ENCODE results near the gene SMIM11. TPM values are rescaled to one million over a fixed set of nuclear protein-coding genes. Genes with fewer than 3 reads are reported as not detected.

Gene SMIM11
- total RNA-seq, 1 donor from 2014 or later: 1.6 TPM

DNA sequence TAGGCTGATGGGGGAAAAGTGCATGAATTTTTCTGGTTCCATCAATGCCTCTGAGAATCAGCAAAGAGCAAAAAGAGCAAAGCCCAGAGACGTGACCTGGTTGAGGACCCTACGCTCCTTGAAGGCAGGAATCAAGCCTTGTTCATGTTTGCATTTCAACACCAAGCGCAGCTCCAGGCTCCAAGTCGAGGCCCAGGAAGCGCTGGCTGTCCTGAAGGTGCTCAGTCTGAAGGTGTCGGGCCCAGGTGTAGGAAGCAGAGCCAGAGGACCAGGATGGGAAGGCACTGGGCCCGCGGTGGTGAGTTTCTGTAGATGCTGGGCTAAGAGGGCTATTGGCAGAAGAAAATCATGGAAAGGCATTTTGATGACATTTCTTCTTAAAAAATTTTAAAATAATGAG lies 37.1 kb upstream of the SMIM11 start:
- no peaks in the 10 kb centered on the region for H3K36me3 Mint-ChIP-seq (ENCODE audit: low read depth, unreplicated experiment)
- no peaks in the 10 kb centered on the region for H3K9me3 ChIP-seq (ENCODE audit: insufficient read depth, low read depth, low read length)
- H3K9me3 Mint-ChIP-seq (ENCODE audit: unreplicated experiment): no peaks in the 10 kb centered on the region
- H4K20me1 ChIP-seq (ENCODE audit: insufficient read depth, low read length): no peaks in the 10 kb centered on the region
- no peaks in the 10 kb centered on the region for H3K79me2 ChIP-seq (ENCODE audit: insufficient read depth, low read length)
- peaks cover 32% of the 10 kb centered on the region for H3K4me1 ChIP-seq (ENCODE audit: insufficient read depth, low read length)
- peaks cover 3% of the 10 kb centered on the region for H3K27me3 ChIP-seq (ENCODE audit: insufficient read depth, low read length)
- H3K4me1 Mint-ChIP-seq (ENCODE audit: low read depth, unreplicated experiment): peaks cover 12% of the 10 kb centered on the region
- H3K4me3 Mint-ChIP-seq (ENCODE audit: unreplicated experiment): no peak overlapping the region
- H2AFZ ChIP-seq (ENCODE audit: low read depth, low read length): no peak overlapping the region
- no peak overlapping the region for H3K4me3 ChIP-seq (ENCODE audit: insufficient read depth, low read depth, low read length)
- no peak overlapping the region for H3K9ac ChIP-seq (ENCODE audit: low read length)
- H3K27ac ChIP-seq (ENCODE audit: low read depth, low read length): no peak overlapping the region
- H3K27ac Mint-ChIP-seq (ENCODE audit: unreplicated experiment): no peak overlapping the region
- H3K36me3 ChIP-seq (ENCODE audit: insufficient read depth, low read length): no peaks in the 10 kb centered on the region
- no peak overlapping the region for H3K4me2 ChIP-seq (ENCODE audit: low read length)
- TF ChIP-seq EZH2 (IDR thresholded peaks at IDR 0.05; ENCODE audit: insufficient read depth, low read length): no peak
- TF ChIP-seq, protein P1, sequence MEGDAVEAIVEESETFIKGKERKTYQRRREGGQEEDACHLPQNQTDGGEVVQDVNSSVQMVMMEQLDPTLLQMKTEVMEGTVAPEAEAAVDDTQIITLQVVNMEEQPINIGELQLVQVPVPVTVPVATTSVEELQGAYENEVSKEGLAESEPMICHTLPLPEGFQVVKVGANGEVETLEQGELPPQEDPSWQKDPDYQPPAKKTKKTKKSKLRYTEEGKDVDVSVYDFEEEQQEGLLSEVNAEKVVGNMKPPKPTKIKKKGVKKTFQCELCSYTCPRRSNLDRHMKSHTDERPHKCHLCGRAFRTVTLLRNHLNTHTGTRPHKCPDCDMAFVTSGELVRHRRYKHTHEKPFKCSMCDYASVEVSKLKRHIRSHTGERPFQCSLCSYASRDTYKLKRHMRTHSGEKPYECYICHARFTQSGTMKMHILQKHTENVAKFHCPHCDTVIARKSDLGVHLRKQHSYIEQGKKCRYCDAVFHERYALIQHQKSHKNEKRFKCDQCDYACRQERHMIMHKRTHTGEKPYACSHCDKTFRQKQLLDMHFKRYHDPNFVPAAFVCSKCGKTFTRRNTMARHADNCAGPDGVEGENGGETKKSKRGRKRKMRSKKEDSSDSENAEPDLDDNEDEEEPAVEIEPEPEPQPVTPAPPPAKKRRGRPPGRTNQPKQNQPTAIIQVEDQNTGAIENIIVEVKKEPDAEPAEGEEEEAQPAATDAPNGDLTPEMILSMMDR (IDR thresholded peaks at IDR 0.05; ENCODE audit: insufficient read depth, low read depth, low read length): no peak
- peaks cover 2% of the 10 kb centered on the region for H3K27me3 Mint-ChIP-seq (ENCODE audit: low read depth, unreplicated experiment)
- FAIRE-seq: no peak
- DNase-seq (ENCODE audit: low read depth): no peak

DNA sequence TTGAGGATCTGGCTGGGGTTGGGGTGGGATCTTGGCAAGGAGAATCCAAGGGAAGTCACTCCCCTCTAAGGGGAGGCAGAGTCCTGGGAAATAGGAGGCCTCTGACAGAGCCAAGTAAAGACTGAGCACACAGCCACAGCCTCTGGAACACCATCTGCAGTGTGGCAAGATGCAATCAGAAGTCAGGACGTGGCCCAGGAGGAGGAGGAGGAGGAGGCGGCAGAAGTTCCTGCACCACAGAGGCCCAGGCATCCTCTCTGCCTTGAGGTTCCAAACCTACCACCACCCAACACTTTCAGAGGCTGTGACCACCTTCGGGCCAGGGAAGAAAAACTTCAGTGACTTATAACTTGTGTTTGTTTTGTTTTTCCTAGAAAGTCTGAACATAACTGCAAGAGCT lies 35.2 kb upstream of the SMIM11 start:
- Histone ChIP-seq H3K36me3 (ENCODE audit: insufficient read depth, low read length) (no peaks in the 10 kb centered on the region), H2AFZ (ENCODE audit: low read depth, low read length) (no peak overlapping the region), H3K79me2 (ENCODE audit: insufficient read depth, low read length) (no peaks in the 10 kb centered on the region), H3K4me1 (ENCODE audit: insufficient read depth, low read length) (peaks cover 26% of the 10 kb centered on the region), H3K9ac (ENCODE audit: low read length) (no peak overlapping the region), H4K20me1 (ENCODE audit: insufficient read depth, low read length) (no peaks in the 10 kb centered on the region), H3K27ac (ENCODE audit: low read depth, low read length) (no peak overlapping the region), H3K9me3 (ENCODE audit: insufficient read depth, low read depth, low read length) (no peaks in the 10 kb centered on the region), H3K4me3 (ENCODE audit: insufficient read depth, low read depth, low read length) (no peak overlapping the region), H3K27me3 (ENCODE audit: insufficient read depth, low read length) (peaks cover 5% of the 10 kb centered on the region), H3K4me2 (ENCODE audit: low read length) (no peak overlapping the region)
- TF ChIP-seq EZH2 (IDR thresholded peaks at IDR 0.05; ENCODE audit: insufficient read depth, low read length): no peak
- TF ChIP-seq, protein P1 (IDR thresholded peaks at IDR 0.05; ENCODE audit: insufficient read depth, low read depth, low read length): no peak
- H3K27me3 Mint-ChIP-seq (ENCODE audit: low read depth, unreplicated experiment): peaks cover 9% of the 10 kb centered on the region
- H3K27ac Mint-ChIP-seq (ENCODE audit: unreplicated experiment): no peak overlapping the region
- H3K9me3 Mint-ChIP-seq (ENCODE audit: unreplicated experiment): peaks cover under 1% of the 10 kb centered on the region
- H3K4me1 Mint-ChIP-seq (ENCODE audit: low read depth, unreplicated experiment): peaks cover 6% of the 10 kb centered on the region
- H3K4me3 Mint-ChIP-seq (ENCODE audit: unreplicated experiment): no peak overlapping the region
- no peaks in the 10 kb centered on the region for H3K36me3 Mint-ChIP-seq (ENCODE audit: low read depth, unreplicated experiment)
- DNase-seq (ENCODE audit: low read depth) (no peak), FAIRE-seq (no peak)

DNA sequence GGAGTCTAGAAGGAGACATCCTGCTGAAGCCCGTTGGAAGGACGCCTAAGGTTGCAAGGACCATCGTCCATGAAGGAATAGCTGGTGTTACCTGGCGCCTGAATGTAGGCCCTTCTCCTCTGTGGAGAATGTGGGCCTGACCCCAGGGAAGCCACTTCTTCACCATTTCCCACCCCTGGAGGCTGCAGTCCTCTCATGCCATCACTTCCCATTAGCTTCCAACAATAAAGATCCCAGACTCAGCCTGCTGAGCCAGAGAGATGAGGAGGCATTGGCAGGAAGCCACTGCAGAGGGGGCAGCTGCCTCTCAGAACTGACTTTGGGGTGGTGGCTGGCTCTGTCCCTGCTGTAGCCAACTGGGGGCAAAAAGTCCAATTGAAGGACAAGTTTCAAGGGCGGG lies 32.8 kb upstream of the SMIM11 start:
- Histone ChIP-seq H3K4me1 (ENCODE audit: insufficient read depth, low read length) (peaks cover 14% of the 10 kb centered on the region), H3K27me3 (ENCODE audit: insufficient read depth, low read length) (peaks cover 5% of the 10 kb centered on the region), H3K36me3 (ENCODE audit: insufficient read depth, low read length) (no peaks in the 10 kb centered on the region), H2AFZ (ENCODE audit: low read depth, low read length) (no peak overlapping the region), H3K9ac (ENCODE audit: low read length) (no peak overlapping the region), H4K20me1 (ENCODE audit: insufficient read depth, low read length) (no peaks in the 10 kb centered on the region), H3K9me3 (ENCODE audit: insufficient read depth, low read depth, low read length) (no peaks in the 10 kb centered on the region), H3K4me3 (ENCODE audit: insufficient read depth, low read depth, low read length) (no peak overlapping the region), H3K27ac (ENCODE audit: low read depth, low read length) (no peak overlapping the region), H3K4me2 (ENCODE audit: low read length) (no peak overlapping the region), H3K79me2 (ENCODE audit: insufficient read depth, low read length) (no peaks in the 10 kb centered on the region)
- Mint-ChIP-seq H3K9me3 (ENCODE audit: unreplicated experiment) (peaks cover 2% of the 10 kb centered on the region), H3K27me3 (ENCODE audit: low read depth, unreplicated experiment) (peaks cover 14% of the 10 kb centered on the region), H3K36me3 (ENCODE audit: low read depth, unreplicated experiment) (no peaks in the 10 kb centered on the region), H3K4me3 (ENCODE audit: unreplicated experiment) (no peak overlapping the region), H3K27ac (ENCODE audit: unreplicated experiment) (no peak overlapping the region), H3K4me1 (ENCODE audit: low read depth, unreplicated experiment) (peaks cover 6% of the 10 kb centered on the region)
- TF ChIP-seq, protein P1 (IDR thresholded peaks at IDR 0.05; ENCODE audit: insufficient read depth, low read depth, low read length): no peak
- no peak for TF ChIP-seq EZH2 (IDR thresholded peaks at IDR 0.05; ENCODE audit: insufficient read depth, low read length)
- DNase-seq (ENCODE audit: low read depth) (no peak), FAIRE-seq (no peak)

Measured in astrocyte (in vitro differentiated cells and primary cell).